Parathyroid adenoma (tissue), 2 donors: ENCODE results near the gene AKAP9.

ENCODE experiments used
- H2AFZ ChIP-seq: fragments of 300-600 bp; sonication (generic); one replicate; pipeline ENCODE4 v1.7.0; 2017; ENCODE audit warnings: antibody characterized with exemption, mild to moderate bottlenecking
- H3K27ac ChIP-seq: fragments of 300-600 bp; sonication (generic); one replicate; pipeline ENCODE4 v1.7.0; 2017
- H3K27me3 ChIP-seq: fragments of 300-600 bp; sonication (generic); one replicate; pipeline ENCODE4 v1.7.0; 2017; ENCODE audit warnings: low read length; ENCODE audit not compliant: control insufficient read depth, insufficient read depth
- H3K36me3 ChIP-seq: fragments of 300-600 bp; sonication (generic); one replicate; pipeline ENCODE4 v1.7.0; 2017; ENCODE audit warnings: low read length; ENCODE audit not compliant: control insufficient read depth, insufficient read depth
- H3K4me1 ChIP-seq: fragments of 300-600 bp; sonication (generic); one replicate; pipeline ENCODE4 v1.7.0; 2017; ENCODE audit warnings: control low read depth
- H3K4me2 ChIP-seq: fragments of 300-600 bp; sonication (generic); one replicate; pipeline ENCODE4 v1.7.0; 2017; ENCODE audit warnings: low read length
- H3K4me3 ChIP-seq: fragments of 300-600 bp; sonication (generic); one replicate; pipeline ENCODE4 v1.7.0; 2017; ENCODE audit warnings: low read depth, low read length
- H3K79me2 ChIP-seq: fragments of 300-600 bp; sonication (generic); one replicate; pipeline ENCODE4 v1.7.0; 2017; ENCODE audit warnings: control low read depth
- H3K9ac ChIP-seq: fragments of 300-600 bp; sonication (generic); one replicate; pipeline ENCODE4 v1.7.0; 2017; ENCODE audit warnings: mild to moderate bottlenecking
- H3K9me3 ChIP-seq: fragments of 300-600 bp; sonication (generic); one replicate; pipeline ENCODE4 v1.7.0; 2017; ENCODE audit warnings: low read length; ENCODE audit not compliant: control insufficient read depth
- TF ChIP-seq, protein P1 (sequence below): fragments of 300-600 bp; sonication (generic); IDR thresholded peaks from one replicate; pipeline ENCODE4 v1.7.0; 2017; ENCODE audit warnings: antibody characterized with exemption, mild to moderate bottlenecking
- donor health status: primary hyperparathyroidism.

Gene AKAP9

DNA sequence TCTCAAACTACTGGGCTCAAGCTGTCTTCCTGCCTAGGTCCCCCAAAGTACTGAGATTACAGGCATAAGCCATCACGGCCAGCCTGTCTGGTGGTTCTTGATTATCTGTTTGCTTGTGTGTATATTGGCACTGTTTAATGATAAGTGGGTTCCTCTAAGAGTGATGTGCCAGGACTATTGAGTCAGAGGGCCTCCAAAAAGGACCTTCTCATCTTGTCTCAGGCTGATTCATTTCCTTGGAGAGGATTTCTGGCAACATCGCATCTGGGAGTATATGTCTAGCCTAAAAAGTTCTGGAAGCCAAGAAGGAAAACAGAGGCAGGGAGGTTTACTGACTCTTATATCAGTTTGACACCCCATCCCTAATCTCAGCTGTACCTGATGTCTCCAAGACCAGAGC lies 27.1 kb upstream of the AKAP9 start:
- no peaks in the 10 kb centered on the region for H3K9me3 ChIP-seq
- H3K79me2 ChIP-seq = no peaks in the 10 kb centered on the region
- no peak overlapping the region for H3K4me2 ChIP-seq
- no peak overlapping the region for H3K4me3 ChIP-seq
- H2AFZ ChIP-seq = no peak overlapping the region
- no peaks in the 10 kb centered on the region for H3K4me1 ChIP-seq
- H3K36me3 ChIP-seq = no peaks in the 10 kb centered on the region
- TF ChIP-seq, protein P1, sequence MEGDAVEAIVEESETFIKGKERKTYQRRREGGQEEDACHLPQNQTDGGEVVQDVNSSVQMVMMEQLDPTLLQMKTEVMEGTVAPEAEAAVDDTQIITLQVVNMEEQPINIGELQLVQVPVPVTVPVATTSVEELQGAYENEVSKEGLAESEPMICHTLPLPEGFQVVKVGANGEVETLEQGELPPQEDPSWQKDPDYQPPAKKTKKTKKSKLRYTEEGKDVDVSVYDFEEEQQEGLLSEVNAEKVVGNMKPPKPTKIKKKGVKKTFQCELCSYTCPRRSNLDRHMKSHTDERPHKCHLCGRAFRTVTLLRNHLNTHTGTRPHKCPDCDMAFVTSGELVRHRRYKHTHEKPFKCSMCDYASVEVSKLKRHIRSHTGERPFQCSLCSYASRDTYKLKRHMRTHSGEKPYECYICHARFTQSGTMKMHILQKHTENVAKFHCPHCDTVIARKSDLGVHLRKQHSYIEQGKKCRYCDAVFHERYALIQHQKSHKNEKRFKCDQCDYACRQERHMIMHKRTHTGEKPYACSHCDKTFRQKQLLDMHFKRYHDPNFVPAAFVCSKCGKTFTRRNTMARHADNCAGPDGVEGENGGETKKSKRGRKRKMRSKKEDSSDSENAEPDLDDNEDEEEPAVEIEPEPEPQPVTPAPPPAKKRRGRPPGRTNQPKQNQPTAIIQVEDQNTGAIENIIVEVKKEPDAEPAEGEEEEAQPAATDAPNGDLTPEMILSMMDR = no peak
- H3K9ac ChIP-seq = no peak overlapping the region
- H3K27me3 ChIP-seq = no peaks in the 10 kb centered on the region
- no peak overlapping the region for H3K27ac ChIP-seq

DNA sequence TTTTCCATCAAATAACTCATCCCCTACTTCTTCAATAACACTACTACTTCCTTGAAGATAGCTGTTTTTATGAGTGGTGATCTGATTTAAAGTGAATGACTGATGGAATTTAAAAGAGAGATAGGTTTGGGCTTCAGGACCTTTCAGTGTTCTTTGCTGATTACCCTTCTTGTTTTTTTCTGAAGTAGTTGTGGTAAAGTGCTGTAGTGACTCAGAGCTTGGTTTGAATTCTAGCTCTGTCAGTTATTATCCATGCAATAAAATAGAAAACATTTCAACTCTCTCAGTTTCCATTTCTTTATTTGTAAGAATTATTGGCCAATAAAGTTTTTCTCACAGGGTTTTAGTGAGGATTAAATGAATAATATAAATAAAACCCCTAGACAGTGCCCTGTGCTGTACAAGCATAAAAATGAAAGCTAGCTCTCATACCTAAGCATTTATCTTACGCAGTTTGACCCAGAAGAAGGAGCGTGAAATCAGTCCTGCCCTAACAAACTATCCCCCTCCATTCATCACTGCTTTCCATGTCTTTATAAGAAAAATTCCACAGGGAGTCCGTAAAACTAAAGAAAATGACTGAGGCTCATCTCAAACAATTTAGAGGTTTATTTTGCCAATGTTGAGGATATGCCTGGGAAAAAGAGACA lies 25.1 kb upstream of the AKAP9 start:
- H3K36me3 ChIP-seq = no peaks in the 10 kb centered on the region
- no peaks in the 10 kb centered on the region for H3K9me3 ChIP-seq
- H3K4me1 ChIP-seq = no peaks in the 10 kb centered on the region
- H3K4me2 ChIP-seq = no peak overlapping the region
- H3K4me3 ChIP-seq = no peak overlapping the region
- no peak overlapping the region for H3K27ac ChIP-seq
- no peak overlapping the region for H2AFZ ChIP-seq
- no peaks in the 10 kb centered on the region for H3K79me2 ChIP-seq
- H3K9ac ChIP-seq = no peak overlapping the region
- no peaks in the 10 kb centered on the region for H3K27me3 ChIP-seq
- TF ChIP-seq, protein P1 = no peak

DNA sequence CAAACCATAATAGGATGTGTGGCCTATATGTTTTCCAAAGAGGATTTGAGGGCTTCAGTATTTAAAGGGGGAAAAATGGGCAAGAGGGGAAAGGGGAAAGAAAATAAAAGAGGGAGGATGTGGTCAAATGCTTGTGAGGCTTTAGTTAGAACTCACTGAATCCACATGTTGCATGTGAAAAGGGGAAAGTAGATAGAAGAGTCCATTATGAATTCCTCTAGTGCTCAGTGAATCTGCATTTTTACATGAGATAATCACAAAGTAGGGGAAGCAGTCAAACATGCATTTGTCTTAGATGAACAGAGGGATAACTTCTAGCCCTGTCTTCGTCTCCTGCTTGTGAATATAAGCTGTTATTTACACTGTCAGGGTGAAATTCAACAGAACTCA lies 24.6 kb upstream of the AKAP9 start:
- no peaks in the 10 kb centered on the region for H3K36me3 ChIP-seq
- no peaks in the 10 kb centered on the region for H3K9me3 ChIP-seq
- TF ChIP-seq, protein P1 = no peak

DNA sequence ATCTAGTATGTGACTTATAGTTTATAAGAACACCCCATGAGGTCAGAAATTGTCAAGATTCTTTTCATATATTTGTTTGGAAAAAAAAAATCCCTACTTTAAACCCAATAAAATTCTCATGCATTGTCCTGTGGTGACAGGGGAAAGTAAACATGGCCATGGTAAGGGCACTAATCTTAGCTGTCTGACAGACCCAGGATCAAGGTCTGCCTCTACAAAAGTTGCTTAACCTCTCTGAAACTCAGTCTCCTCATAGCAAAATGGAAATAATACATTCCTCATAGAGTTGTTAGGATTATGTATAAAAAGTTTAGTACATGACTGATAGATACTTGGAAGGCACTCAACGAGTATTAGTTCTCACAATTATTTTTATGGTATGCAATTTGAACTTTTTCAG lies 22.3 kb upstream of the AKAP9 start:
- Histone ChIP-seq H2AFZ (no peak overlapping the region), H3K79me2 (no peaks in the 10 kb centered on the region), H3K4me1 (no peaks in the 10 kb centered on the region), H3K27ac (no peak overlapping the region), H3K36me3 (no peaks in the 10 kb centered on the region), H3K9ac (no peak overlapping the region), H3K4me3 (no peak overlapping the region), H3K9me3 (no peaks in the 10 kb centered on the region), H3K4me2 (no peak overlapping the region), H3K27me3 (no peaks in the 10 kb centered on the region)
- TF ChIP-seq, protein P1 = no peak

More for the DNA sequence above, 24.6 kb upstream of the AKAP9 start:
- H3K27ac ChIP-seq = no peak overlapping the region
- no peaks in the 10 kb centered on the region for H3K79me2 ChIP-seq
- H3K27me3 ChIP-seq = no peaks in the 10 kb centered on the region
- no peak overlapping the region for H3K4me3 ChIP-seq
- H3K4me2 ChIP-seq = no peak overlapping the region
- H3K4me1 ChIP-seq = no peaks in the 10 kb centered on the region
- no peak overlapping the region for H2AFZ ChIP-seq
- H3K9ac ChIP-seq = no peak overlapping the region

DNA sequence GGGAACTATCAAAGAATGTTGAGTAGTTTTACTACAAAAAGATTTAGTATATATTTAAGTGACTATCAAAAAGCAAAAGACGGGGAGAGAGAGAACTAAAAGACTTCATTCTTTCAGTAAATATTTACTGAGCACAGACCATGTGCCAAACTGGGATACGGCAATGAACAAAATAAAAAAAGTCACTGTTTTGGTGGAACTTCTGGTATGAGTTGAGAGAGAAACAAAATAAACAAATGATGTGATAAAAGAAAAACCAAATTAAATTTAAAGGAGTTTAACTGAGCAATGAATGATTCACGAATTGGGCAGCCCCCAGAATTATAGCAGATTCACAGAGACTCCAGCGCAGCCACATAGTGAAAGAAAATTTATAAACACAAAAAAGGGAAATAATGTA lies 17.8 kb upstream of the AKAP9 start:
- Histone ChIP-seq H3K4me2 (no peak overlapping the region), H3K36me3 (no peaks in the 10 kb centered on the region), H3K9me3 (no peaks in the 10 kb centered on the region), H3K27me3 (no peaks in the 10 kb centered on the region), H3K79me2 (no peaks in the 10 kb centered on the region), H2AFZ (no peak overlapping the region), H3K4me3 (no peak overlapping the region), H3K9ac (no peak overlapping the region), H3K4me1 (no peaks in the 10 kb centered on the region), H3K27ac (no peak overlapping the region)
- TF ChIP-seq, protein P1 = no peak
